Endodermal cell (in vitro differentiated cells): Measurements from ENCODE around the gene TSEN54. TPM values are rescaled to one million over a fixed set of nuclear protein-coding genes. Genes with fewer than 3 reads are reported as not detected.

Experiments
- DNase-seq: peaks from one replicate; pipeline ENCODE4 v3.0.0-alpha.2; 2017
- H3K27ac ChIP-seq: 2 replicates; pipeline ENCODE4 v1.5.1; 2013; ENCODE audit warnings: mild to moderate bottlenecking, low read depth, low read length, moderate library complexity
- H3K27me3 ChIP-seq: 2 replicates; pipeline ENCODE4 v1.6.1; 2013; ENCODE audit warnings: mild to moderate bottlenecking, low read length, moderate library complexity; ENCODE audit not compliant: insufficient read depth, control insufficient read depth, poor library complexity, severe bottlenecking
- H3K36me3 ChIP-seq: 2 replicates; pipeline ENCODE4 v1.7.0; 2013; ENCODE audit warnings: mild to moderate bottlenecking, low read length, moderate library complexity; ENCODE audit not compliant: control insufficient read depth, insufficient read depth
- H3K4me1 ChIP-seq: one replicate; pipeline ENCODE4 v1.7.0; 2013; ENCODE audit warnings: low read length; ENCODE audit not compliant: control insufficient read depth, insufficient read depth
- H3K4me3 ChIP-seq: 2 replicates; pipeline ENCODE4 v1.5.1; 2013; ENCODE audit warnings: mild to moderate bottlenecking, low read length, moderate library complexity
- H3K9ac ChIP-seq: 2 replicates; pipeline ENCODE4 v1.6.1; 2013; ENCODE audit warnings: mild to moderate bottlenecking, low read length, moderate library complexity; ENCODE audit not compliant: poor library complexity, severe bottlenecking; ENCODE audit errors: extremely low read depth
- H3K9me3 ChIP-seq: 2 replicates; pipeline ENCODE4 v1.6.1; 2013; ENCODE audit warnings: mild to moderate bottlenecking, low read length, moderate library complexity; ENCODE audit not compliant: control insufficient read depth
- H3K27ac Mint-ChIP-seq: 2 replicates; pipeline ENCODE4 v1.8.0; 2020; ENCODE audit warnings: mixed read lengths
- H3K27me3 Mint-ChIP-seq: 2 replicates; pipeline ENCODE4 v1.8.0; 2021; ENCODE audit warnings: mild to moderate bottlenecking, mixed read lengths; ENCODE audit not compliant: insufficient read depth
- H3K36me3 Mint-ChIP-seq: 2 replicates; pipeline ENCODE4 v1.8.0; 2020; ENCODE audit warnings: low read depth, mixed read lengths
- H3K4me1 Mint-ChIP-seq: 2 replicates; pipeline ENCODE4 v1.8.0; 2020; ENCODE audit warnings: mixed read lengths
- H3K4me3 Mint-ChIP-seq: 2 replicates; pipeline ENCODE4 v1.8.0; 2020; ENCODE audit warnings: mild to moderate bottlenecking, moderate library complexity, mixed read lengths
- H3K9me3 Mint-ChIP-seq: 2 replicates; pipeline ENCODE4 v1.8.0; 2020; ENCODE audit warnings: mild to moderate bottlenecking, mixed read lengths
- CTCF ChIP-seq: fragments of 200-600 bp; sonication (generic); conservative IDR thresholded peaks from 2 replicates; pipeline ENCODE4 v1.5.0; 2021; ENCODE audit warnings: antibody characterized with exemption, mild to moderate bottlenecking
- WGBS, 2 experiments: methylation state at CpG; one replicate each; pipeline versions ENCODE4 v1.1.5 to v1.1.7; 2013; ENCODE audit warnings: missing lambda C conversion rate in 2 of 2, mixed read lengths in 1 of 2; ENCODE audit not compliant: insufficient coverage in 1 of 2, insufficient read length in 1 of 2; 5-methylcytosine and 5-hydroxymethylcytosine counted together
- total RNA-seq, 2 donors: library from RNA; stranded (reverse); fragmentation: NEBNext Ultra II Directional in 1 of 2; extraction: Animal tissue kit (Norgen Biotek cat#: 25700) in 1 of 2; gene quantifications; 2 replicates in 1 of 2; 3 replicates in 1 of 2; pipeline ENCODE4 v1.2.1, GENCODE V29; 2021

TSEN54 gene
- total RNA-seq, 2 donors from 2014 or later, result 37.7 to 39.1 TPM

DNA sequence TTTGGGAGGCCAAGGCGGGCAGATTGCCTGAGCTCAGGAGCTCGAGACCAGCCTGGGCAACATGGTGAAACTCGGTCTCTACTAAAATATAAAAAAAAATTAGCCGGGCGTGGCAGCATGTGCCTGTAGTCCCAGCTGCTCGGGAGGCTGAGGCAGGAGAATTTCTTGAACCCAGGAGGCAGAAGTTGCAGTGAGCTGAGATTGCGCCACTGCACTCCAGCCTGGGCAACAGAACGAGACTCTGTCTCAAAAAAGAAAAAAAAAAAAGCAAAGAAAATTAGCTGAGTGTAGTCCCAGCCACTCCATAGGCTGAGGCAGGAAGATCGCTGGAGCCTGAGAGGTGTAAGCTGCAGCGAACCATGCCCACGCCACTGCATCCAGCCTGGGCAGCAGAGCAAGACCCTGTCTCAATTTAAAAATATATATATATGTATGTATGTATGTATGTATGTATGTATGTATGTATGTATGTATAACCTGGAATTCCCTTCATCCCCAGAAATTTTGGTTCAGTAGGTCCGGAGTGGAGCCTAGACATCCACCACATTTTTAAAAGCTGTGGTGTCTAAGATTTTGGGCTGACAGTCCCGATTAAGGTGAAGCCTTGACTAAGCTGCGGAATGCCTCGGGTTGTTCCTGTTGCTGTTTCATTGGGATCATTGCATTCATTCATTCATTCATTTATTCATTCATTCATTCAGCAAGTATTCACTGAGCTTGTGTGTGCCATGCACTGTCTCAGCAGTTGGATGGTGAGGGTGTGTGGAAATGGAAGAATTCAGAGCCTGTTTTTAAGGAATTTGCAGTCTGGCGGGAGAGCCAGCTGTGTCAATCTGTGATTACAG is 34.0 kb upstream of the TSEN54 start:
- Mint-ChIP-seq H3K4me1 (peaks cover 32% of the 10 kb centered on the region), H3K27ac (no peak overlapping the region), H3K36me3 (peaks cover 20% of the 10 kb centered on the region), H3K27me3 (peaks cover 78% of the 10 kb centered on the region), H3K4me3 (no peak overlapping the region), H3K9me3 (no peaks in the 10 kb centered on the region)
- DNase-seq, result no peak
- Histone ChIP-seq H3K36me3 (peaks cover 4% of the 10 kb centered on the region), H3K9me3 (no peaks in the 10 kb centered on the region), H3K27me3 (peaks cover 68% of the 10 kb centered on the region), H3K4me1 (peaks cover 7% of the 10 kb centered on the region), H3K27ac (no peak overlapping the region), H3K4me3 (no peak overlapping the region), H3K9ac (no peak overlapping the region)
- no peak for TF ChIP-seq CTCF
- 94 to 96% methylated on average over 8 to 16 of the region's 16 CpGs for WGBS, 2 experiments

DNA sequence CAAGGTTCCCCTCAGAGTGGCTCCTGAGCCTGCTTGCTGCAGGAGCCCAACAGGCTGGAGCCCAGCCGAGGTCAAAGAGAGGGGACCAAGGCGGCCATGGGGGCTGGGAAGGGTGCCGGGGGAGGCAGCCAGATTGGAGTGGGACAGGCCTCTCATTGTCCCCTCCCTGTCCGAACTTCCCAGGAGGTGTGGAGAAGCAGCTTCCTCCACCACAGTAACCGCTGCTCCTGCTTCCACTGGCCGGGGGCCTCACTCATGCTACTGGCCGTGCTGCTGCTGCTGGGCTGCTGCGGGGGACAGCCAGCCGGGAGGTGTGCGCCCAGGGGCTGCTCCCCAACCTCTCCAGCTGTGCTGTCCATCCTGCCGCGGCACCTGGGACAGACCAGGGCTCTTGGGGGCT is 30.6 kb upstream of the TSEN54 start:
- no peak overlapping the region for H3K4me3 Mint-ChIP-seq
- WGBS, 2 experiments, result 93 to 97% methylated on average over 6 to 12 of the region's 12 CpGs
- no peak for TF ChIP-seq CTCF
- Histone ChIP-seq H3K9me3 (no peaks in the 10 kb centered on the region), H3K27me3 (peaks cover 43% of the 10 kb centered on the region), H3K36me3 (peaks cover 4% of the 10 kb centered on the region), H3K27ac (no peak overlapping the region), H3K4me3 (no peak overlapping the region), H3K9ac (no peak overlapping the region), H3K4me1 (peaks cover 6% of the 10 kb centered on the region)
- H3K36me3 Mint-ChIP-seq, result peaks cover 18% of the 10 kb centered on the region
- peaks cover 58% of the 10 kb centered on the region for H3K27me3 Mint-ChIP-seq
- peak; percentile 40 for DNase-seq
- H3K9me3 Mint-ChIP-seq, result no peaks in the 10 kb centered on the region
- H3K27ac Mint-ChIP-seq, result no peak overlapping the region
- peaks cover 17% of the 10 kb centered on the region for H3K4me1 Mint-ChIP-seq

DNA sequence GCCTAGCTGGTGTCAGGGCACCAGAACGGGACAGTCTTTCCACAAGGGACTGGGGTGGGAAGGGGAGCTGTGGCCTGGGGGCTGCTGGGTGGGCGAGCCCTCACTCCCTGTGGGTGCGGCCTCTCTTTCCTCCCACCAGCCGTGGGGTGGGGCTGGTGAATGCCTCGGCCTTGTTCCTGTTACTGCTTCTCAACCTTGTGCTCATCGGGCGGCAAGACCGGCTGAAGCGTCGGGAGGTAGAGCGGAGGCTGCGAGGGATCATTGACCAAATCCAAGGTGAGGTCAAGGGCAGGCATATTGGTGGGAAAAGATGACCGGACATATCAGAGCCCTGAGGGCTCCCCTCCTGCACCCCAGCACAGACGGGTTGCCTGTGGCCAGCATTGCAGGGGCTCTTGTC is 30.2 kb upstream of the TSEN54 start:
- Histone ChIP-seq H3K27me3 (peaks cover 42% of the 10 kb centered on the region), H3K9me3 (no peaks in the 10 kb centered on the region), H3K4me1 (peaks cover 5% of the 10 kb centered on the region), H3K36me3 (peaks cover 4% of the 10 kb centered on the region), H3K9ac (no peak overlapping the region), H3K4me3 (no peak overlapping the region), H3K27ac (no peak overlapping the region)
- Mint-ChIP-seq H3K9me3 (no peaks in the 10 kb centered on the region), H3K27me3 (peaks cover 56% of the 10 kb centered on the region), H3K4me1 (peaks cover 13% of the 10 kb centered on the region), H3K4me3 (no peak overlapping the region), H3K36me3 (peaks cover 18% of the 10 kb centered on the region), H3K27ac (no peak overlapping the region)
- no peak for TF ChIP-seq CTCF
- 95 to 97% methylated on average over 9 to 14 of the region's 14 CpGs for WGBS, 2 experiments
- peak; percentile 34 for DNase-seq
